ENCODE measurements around the gene SMG7. TPM values are rescaled to one million over a fixed set of nuclear protein-coding genes. Genes with fewer than 3 reads are reported as not detected.

The SMG7 gene
- total RNA-seq, 1 experiment from 2014 or later = 72.9 TPM

- intact Hi-C loops (cut with micrococcal nuclease; ENCODE audit: unreplicated experiment) = no loop called here
- ChIA-PET POLR2A (ENCODE audit: unreplicated experiment) (interaction anchor here (0.5 kb wide), 1 partner anchor 353 kb away, joined by 15 read pairs; no protein-coding TSS in a partner anchor), CTCF (interaction anchor here (1.1 kb wide), 1 partner anchor 13 kb away, joined by 6 read pairs; no protein-coding TSS in a partner anchor)
- TF ChIP-seq CTCF (conservative IDR thresholded peaks at IDR 0.05) = no peak
- no peak overlapping the region for H3K4me3 ChIP-seq
- DNase-seq = no peak
- H3K9me2 ChIP-seq (ENCODE audit: insufficient read depth) = no peaks in the 10 kb centered on the region
- H3K27me3 ChIP-seq (ENCODE audit: insufficient read depth, low read depth) = no peaks in the 10 kb centered on the region
- H2AFZ ChIP-seq = no peak overlapping the region
- H3K79me2 ChIP-seq (ENCODE audit: low read depth) = no peaks in the 10 kb centered on the region
- H3K4me2 ChIP-seq = no peak overlapping the region
- no peaks in the 10 kb centered on the region for H3K36me3 ChIP-seq (ENCODE audit: low read depth)
- H3F3A ChIP-seq (ENCODE audit: insufficient read depth, low read depth) = no peaks in the 10 kb centered on the region; the same call in 1 of the 2 replicates
- no peaks in the 10 kb centered on the region for H3K4me1 ChIP-seq (replicated peaks; ENCODE audit: insufficient read depth)
- no peak overlapping the region for H3K27ac ChIP-seq
- BruUV-seq (replicated peaks) = no TSS peak
- H3K9me3 ChIP-seq (ENCODE audit: insufficient read depth, low read depth) = no peaks in the 10 kb centered on the region
- no peaks in the 10 kb centered on the region for H4K20me1 ChIP-seq (ENCODE audit: insufficient read depth)
These were observed 105.7 kb downstream of the SMG7 start for GRCh38 chr1:183577897-183578465.

GRCh38 chr1:183578856-183579255 is 106.6 kb downstream of the SMG7 start:
- intact Hi-C loops (cut with micrococcal nuclease; ENCODE audit: unreplicated experiment) = no loop called here
- no peaks in the 10 kb centered on the region for H3K79me2 ChIP-seq (ENCODE audit: low read depth)
- no peaks in the 10 kb centered on the region for H3K9me3 ChIP-seq (ENCODE audit: insufficient read depth, low read depth)
- DNase-seq = no peak
- H3K4me3 ChIP-seq = no peak overlapping the region
- no peaks in the 10 kb centered on the region for H3K36me3 ChIP-seq (ENCODE audit: low read depth)
- no peak overlapping the region for H2AFZ ChIP-seq
- no peaks in the 10 kb centered on the region for H3K27me3 ChIP-seq (ENCODE audit: insufficient read depth, low read depth)
- TF ChIP-seq EZH2 (IDR thresholded peaks at IDR 0.05; ENCODE audit: low read depth) (no peak), CTCF (conservative IDR thresholded peaks at IDR 0.05) (no peak)
- H3K4me1 ChIP-seq (replicated peaks; ENCODE audit: insufficient read depth) = no peaks in the 10 kb centered on the region
- H3K9me2 ChIP-seq (ENCODE audit: insufficient read depth) = no peaks in the 10 kb centered on the region
- H3K4me2 ChIP-seq = no peak overlapping the region
- no TSS peak for BruUV-seq (replicated peaks)
- H4K20me1 ChIP-seq (ENCODE audit: insufficient read depth) = no peaks in the 10 kb centered on the region
- no peak overlapping the region for H3K27ac ChIP-seq
- POLR2A ChIA-PET (ENCODE audit: unreplicated experiment) = interaction anchor here (0.5 to 0.9 kb wide), 2 partner anchors 10 to 456 kb away, joined by 4 to 13 read pairs; no protein-coding TSS in a partner anchor
- no peaks in the 10 kb centered on the region; the same call in 1 of the 2 replicates for H3F3A ChIP-seq (ENCODE audit: insufficient read depth, low read depth)
- CTCF ChIA-PET = interaction anchor here (1.1 kb wide), 1 partner anchor 13 kb away, joined by 6 read pairs; no protein-coding TSS in a partner anchor

- intact Hi-C loops (cut with micrococcal nuclease; ENCODE audit: unreplicated experiment) = no loop called here
- Histone ChIP-seq H3K4me2 (no peak overlapping the region), H3K4me3 (no peak overlapping the region), H3K9me2 (ENCODE audit: insufficient read depth) (no peaks in the 10 kb centered on the region), H3K27ac (no peak overlapping the region), H3F3A (ENCODE audit: insufficient read depth, low read depth) (no peaks in the 10 kb centered on the region; the same call in 1 of the 2 replicates), H4K20me1 (ENCODE audit: insufficient read depth) (no peaks in the 10 kb centered on the region), H2AFZ (no peak overlapping the region), H3K4me1 (replicated peaks; ENCODE audit: insufficient read depth) (no peaks in the 10 kb centered on the region), H3K79me2 (ENCODE audit: low read depth) (no peaks in the 10 kb centered on the region), H3K9me3 (ENCODE audit: insufficient read depth, low read depth) (no peaks in the 10 kb centered on the region), H3K27me3 (ENCODE audit: insufficient read depth, low read depth) (no peaks in the 10 kb centered on the region), H3K36me3 (ENCODE audit: low read depth) (no peaks in the 10 kb centered on the region)
- no TSS peak for BruUV-seq (replicated peaks)
- POLR2A ChIA-PET (ENCODE audit: unreplicated experiment) = no interaction called here
- CTCF ChIA-PET = interaction anchor here (0.6 kb wide), 1 partner anchor 33 kb away, joined by 3 read pairs; no protein-coding TSS in a partner anchor
- TF ChIP-seq CTCF (conservative IDR thresholded peaks at IDR 0.05) = peak; percentile 43; the same call in 1 of the 2 replicates
- TF ChIP-seq EZH2 (IDR thresholded peaks at IDR 0.05; ENCODE audit: low read depth) = no peak
- DNase-seq = peak in 1 of 2 experiments; percentile 43
These were observed 108.0 kb downstream of the SMG7 start for GRCh38 chr1:183580281-183580682.

Measured in PC-9 (cell line).